T-helper 2 cell (primary cell): ENCODE measurements around the gene KLHL26.
A peak's percentile ranks its signal among the peaks of the same experiment; 100 is the strongest.
"Not testable (repeated sequence)": the region's sequence is repeated elsewhere in the genome, so short reads cannot be mapped to it uniquely, and the experiment has no call there.

Source experiments
- DNase-seq, 5 experiments: peaks; one replicate each; pipeline versions ENCODE4 v3.0.0 to v3.0.0-alpha.2; 2012 to 2022

Gene KLHL26

DNA sequence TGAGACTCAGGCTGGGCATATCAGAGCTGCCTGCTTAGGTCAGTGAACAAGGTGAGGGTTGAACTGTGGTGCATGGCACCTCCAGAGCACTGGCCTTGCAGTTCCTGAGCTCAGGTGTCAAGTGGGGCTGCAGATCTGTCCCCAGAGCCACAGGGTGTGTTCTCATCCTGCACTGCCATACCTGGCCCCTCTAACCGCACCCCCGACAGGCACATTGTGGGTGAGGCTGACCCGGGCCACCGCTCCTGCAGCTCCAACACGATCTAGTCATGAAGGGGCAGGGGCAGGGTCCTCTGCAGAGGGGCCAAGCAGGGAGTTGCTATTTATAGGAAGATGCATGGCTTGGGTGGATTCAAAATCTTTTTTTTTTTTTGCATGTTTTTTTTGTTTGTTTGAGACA, 30.0 kb downstream of the KLHL26 start:
- DNase-seq: no peak

GRCh38 chr19:18667531-18668251, 30.9 kb downstream of the KLHL26 start:
- DNase-seq: no peak

GRCh38 chr19:18668252-18668631, 31.4 kb downstream of the KLHL26 start:
- no peak for DNase-seq

DNA sequence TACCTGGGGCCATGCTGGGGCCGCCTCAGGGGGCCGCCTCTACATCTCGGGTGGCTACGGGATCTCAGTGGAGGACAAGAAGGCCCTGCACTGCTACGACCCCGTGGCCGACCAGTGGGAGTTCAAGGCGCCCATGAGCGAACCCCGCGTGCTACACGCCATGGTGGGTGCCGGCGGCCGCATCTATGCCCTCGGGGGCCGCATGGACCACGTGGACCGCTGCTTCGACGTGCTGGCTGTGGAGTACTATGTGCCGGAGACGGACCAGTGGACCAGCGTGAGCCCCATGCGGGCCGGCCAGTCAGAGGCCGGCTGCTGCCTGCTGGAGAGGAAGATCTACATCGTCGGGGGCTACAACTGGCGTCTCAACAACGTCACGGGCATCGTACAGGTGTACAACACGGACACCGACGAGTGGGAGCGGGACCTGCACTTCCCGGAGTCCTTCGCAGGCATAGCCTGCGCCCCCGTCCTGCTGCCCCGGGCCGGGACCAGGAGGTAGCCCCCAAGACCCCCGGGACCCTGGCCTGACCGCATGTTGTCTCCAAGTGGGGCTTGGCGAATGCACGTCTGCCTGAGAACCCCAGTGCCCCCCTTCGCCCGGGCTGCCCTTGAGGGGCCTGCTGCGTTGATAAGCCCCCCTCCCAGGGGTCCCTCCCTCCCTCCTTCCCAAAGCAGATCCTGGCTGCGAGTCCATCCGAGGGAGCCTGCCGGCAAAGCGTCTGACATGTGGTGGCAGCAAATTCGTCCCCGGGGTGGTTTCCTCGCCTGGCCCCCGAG, 32.1 kb downstream of the KLHL26 start:
- DNase-seq: no peak

GRCh38 chr19:18669524-18669817, 32.6 kb downstream of the KLHL26 start:
- no peak for DNase-seq

DNA sequence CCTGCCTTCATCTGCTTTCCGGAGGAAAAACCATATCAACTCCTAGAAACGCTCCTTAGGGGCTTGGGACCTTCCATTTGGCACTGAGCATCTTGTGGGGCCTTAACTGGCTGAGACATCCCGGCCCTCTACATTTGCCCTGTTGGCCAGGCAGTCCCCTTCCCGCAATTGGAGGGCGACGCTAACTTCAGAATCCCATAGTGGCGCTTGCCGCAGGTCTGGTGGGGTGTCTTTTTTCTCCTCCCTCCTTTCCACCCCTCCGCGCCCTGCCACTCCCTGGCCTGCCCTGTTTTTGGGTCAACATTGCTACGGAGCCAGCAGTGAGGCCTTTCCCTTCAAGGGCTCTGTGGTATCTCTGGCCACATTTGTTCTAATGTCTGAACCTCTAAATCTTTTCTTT, 33.1 kb downstream of the KLHL26 start:
- DNase-seq: no peak

DNA sequence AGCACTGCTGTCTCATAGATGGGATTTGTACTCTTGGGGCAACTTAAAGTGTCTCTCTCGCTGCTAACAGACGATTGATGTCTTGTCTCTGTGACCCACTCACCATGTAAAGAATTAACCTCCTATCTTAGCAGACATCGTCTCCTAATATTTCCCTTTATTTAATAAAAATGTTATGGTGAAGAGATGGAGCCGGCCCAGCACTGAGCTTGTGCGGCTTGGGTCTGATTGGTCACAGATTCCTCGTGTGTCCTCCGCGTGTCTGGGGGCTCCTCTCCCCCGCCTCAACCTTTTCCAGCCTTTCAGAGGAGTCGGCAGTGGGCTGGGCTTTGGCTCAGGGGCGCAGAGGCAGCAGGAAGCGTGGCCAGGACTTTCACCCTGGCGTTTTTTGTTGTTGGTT, 33.5 kb downstream of the KLHL26 start:
- DNase-seq: no peak

- DNase-seq: no peak
Measured at GRCh38 chr19:18671303-18672043, 34.6 kb downstream of the KLHL26 start.

DNA sequence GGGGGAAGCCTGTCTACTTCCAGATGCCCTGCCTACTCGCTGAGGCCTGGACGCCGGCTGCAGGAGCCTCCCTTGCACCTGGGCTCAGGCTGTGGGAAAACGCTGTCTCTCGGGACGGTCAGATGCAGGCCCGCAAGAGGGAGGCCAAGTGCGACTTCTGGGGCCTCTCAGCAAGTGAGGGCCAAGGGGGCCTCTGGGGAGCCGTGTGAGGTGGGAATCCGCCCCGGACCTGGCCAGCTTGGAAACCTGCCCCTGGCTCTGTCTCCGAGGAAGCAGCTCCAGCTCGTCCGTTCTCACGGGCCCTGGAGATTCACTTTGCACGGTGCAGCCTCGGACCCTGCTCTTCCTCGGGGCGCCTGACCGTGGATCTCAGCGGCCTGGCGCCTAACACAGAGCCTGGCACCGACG, 35.2 kb downstream of the KLHL26 start:
- DNase-seq: no peak

GRCh38 chr19:18672606-18673337, 35.9 kb downstream of the KLHL26 start:
- DNase-seq: no peak

- no peak for DNase-seq
Measured at GRCh38 chr19:18674616-18675015, 37.8 kb downstream of the KLHL26 start.

GRCh38 chr19:18675779-18676178, 39.0 kb downstream of the KLHL26 start:
- DNase-seq: peak in 1 of 5 experiments; percentile 22

DNA sequence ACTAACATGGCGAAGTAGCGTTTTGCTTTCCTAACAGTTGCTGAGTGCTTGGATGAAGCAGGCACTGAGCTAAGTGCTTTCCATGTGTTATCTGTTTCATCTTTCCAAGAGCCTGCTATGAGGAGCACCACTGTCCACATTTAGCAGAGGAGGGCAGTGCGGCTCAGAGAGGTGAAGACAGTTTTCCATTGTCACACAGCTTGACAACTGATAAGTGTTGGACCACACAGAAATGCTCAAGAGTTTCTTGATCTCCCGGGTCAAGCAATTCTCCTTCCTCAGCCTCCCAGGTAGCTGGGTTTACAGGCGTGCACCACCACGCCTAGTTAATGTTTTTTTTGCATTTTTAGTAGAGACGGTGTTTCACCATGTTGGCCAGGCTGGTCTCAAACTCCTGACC, 39.9 kb downstream of the KLHL26 start:
- DNase-seq: no peak

GRCh38 chr19:18677156-18677555, 40.3 kb downstream of the KLHL26 start:
- no peak for DNase-seq

DNA sequence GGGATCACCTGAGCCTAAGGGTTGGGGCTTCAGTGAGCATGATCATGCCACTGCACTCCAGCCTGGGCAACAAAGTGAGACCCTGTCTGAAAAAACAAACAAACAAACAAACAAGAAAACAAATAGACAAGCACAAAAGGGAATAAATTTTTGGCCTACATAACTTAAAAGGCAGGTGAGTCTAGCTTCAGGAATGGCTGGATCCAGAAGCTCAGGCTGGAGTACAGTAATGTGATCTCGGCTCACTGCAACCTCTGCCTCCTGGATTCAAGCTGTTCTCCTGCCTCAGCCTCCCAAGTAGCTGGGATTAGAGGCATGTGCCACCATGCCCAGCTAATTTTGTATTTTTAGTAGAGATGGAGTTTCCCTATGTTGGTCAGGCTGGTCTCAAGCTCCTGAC, 43.3 kb downstream of the KLHL26 start:
- not testable (repeated sequence) for DNase-seq

- no peak for DNase-seq
Measured at GRCh38 chr19:18682807-18683108, 45.9 kb downstream of the KLHL26 start.

- DNase-seq: peak; percentile 80 to 93 (median 92)
Measured at GRCh38 chr19:18683109-18683957, 46.5 kb downstream of the KLHL26 start, which contains the start of gene CRTC1. TSS of gene CRTC1 (plus strand) at chr19:18683680. CDS start at chr19:18683703, 23 bp downstream.

GRCh38 chr19:18683958-18684641, 47.3 kb downstream of the KLHL26 start:
- DNase-seq: peak in 1 of 5 experiments; percentile 4

DNA sequence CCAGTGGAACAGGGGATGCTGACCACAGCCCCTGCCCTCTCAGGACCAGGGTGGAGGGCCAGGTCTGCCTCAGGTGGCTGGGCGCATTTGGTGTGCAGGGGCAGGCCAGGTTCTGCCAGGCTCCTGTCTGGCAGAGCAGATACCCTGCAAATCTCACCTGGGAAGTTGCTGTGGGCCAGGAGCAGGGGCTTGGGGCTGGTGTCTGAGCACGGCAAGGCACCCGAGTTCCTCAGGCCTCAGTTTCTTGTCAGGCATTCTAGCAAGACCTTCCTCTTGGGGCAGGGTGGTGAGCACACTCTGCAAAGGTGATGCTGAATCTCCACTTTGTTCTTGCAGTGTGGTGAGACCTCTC, 47.8 kb downstream of the KLHL26 start:
- DNase-seq: no peak

DNA sequence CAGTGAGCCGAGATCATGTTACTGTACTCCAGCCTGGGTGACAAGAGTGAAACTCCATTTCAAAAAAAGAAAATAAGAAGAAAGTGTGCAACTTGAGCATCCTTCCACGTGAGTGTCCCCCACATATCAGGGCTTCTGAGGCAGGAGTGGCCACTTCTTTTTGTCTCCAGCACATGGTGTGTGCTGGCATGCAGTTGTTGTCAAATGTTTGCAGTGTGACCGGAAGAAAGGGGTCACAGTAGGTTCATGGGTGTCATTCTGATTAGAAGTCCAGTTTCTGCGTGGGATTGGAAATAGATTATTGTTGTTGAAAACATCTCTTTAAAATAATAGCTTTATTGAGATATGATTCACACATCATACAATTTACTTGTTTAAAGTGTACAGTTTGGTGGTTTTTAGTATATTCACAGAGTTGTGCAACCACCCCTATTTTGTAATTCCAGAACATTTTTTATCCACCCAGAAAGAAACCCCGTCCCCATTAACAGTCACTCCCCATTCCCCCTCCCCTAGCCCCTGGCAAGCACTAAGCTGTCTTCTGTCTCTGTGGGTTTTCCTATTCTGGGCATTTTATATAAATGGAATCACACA, 48.9 kb downstream of the KLHL26 start:
- DNase-seq: no peak
